Sigmoid colon (tissue), 7 donors: ENCODE measurements around the gene SRRM2. TPM values are rescaled to one million over a fixed set of nuclear protein-coding genes. Genes with fewer than 3 reads are reported as not detected.

Experiments
- DNase-seq: peaks from one replicate; pipeline ENCODE4 v3.0.0-alpha.2; 2019
- H3K27ac ChIP-seq, 4 donors: fragments of 200-600 bp; sonication (generic); one replicate each; pipeline ENCODE4 v1.5.1; 2016 to 2019; ENCODE audit warnings: mild to moderate bottlenecking in 1 of 4
- H3K27me3 ChIP-seq, 3 donors: fragments of 200-600 bp; sonication (generic); one replicate each; pipeline ENCODE4 v1.5.1; 2019; ENCODE audit warnings: mild to moderate bottlenecking in 1 of 3
- H3K36me3 ChIP-seq, 4 donors: fragments of 200-600 bp; sonication (generic); one replicate each; pipeline ENCODE4 v1.5.1; 2016 to 2019
- H3K4me1 ChIP-seq, 4 donors: fragments of 200-600 bp; sonication (generic); one replicate each; pipeline ENCODE4 v1.5.1; 2017 to 2019
- H3K4me3 ChIP-seq, 4 donors: fragments of 200-600 bp; sonication (generic); one replicate each; pipeline ENCODE4 v1.5.1; 2017 to 2019; ENCODE audit warnings: mild to moderate bottlenecking in 2 of 4, moderate library complexity in 1 of 4
- H3K9me3 ChIP-seq, 4 donors: fragments of 200-600 bp in 3 of 4; sonication (generic) in 3 of 4; one replicate each; pipeline versions ENCODE4 v1.5.1 to v1.6.1; 2013 to 2019
- CTCF ChIP-seq, 4 experiments: fragments of 450-650 bp in 3 of 4; fragments of 200-600 bp in 1 of 4; IDR thresholded peaks; one replicate each; pipeline ENCODE4 v1.5.1; 2016 to 2019; ENCODE audit warnings: antibody characterized with exemption in 4 of 4, mild to moderate bottlenecking in 3 of 4, moderate library complexity in 2 of 4
- EP300 ChIP-seq, 4 donors: sonication (generic); formaldehyde crosslinking; IDR thresholded peaks; one replicate each; pipeline ENCODE4 v1.6.1; 2017; ENCODE audit warnings: antibody characterized with exemption in 4 of 4
- POLR2A ChIP-seq, 2 donors: fragments of 450-650 bp; IDR thresholded peaks; one replicate each; pipeline ENCODE4 v1.6.1; 2016; ENCODE audit warnings: antibody characterized with exemption in 2 of 2, mild to moderate bottlenecking in 2 of 2, moderate library complexity in 2 of 2
- POLR2AphosphoS5 ChIP-seq, 4 donors: sonication (generic); formaldehyde crosslinking; IDR thresholded peaks; one replicate each; pipeline ENCODE4 v1.6.1; 2017; ENCODE audit warnings: antibody characterized with exemption in 4 of 4
- WGBS, 2 donors: extraction: QIAGEN DNeasy Blood & Tissue Kit; methylation state at CpG; one replicate each; pipeline ENCODE4 v1.1.7; 2013; 5-methylcytosine and 5-hydroxymethylcytosine counted together
- intact Hi-C: fragments of 100-400 bp; cut with DNase I; formaldehyde crosslinking; loops from one replicate; pipeline ENCODE4 v1.15.1; 2023
- polyA plus RNA-seq, 3 donors: library from polyadenylated mRNA; stranded (reverse); fragments of 200-250 nt; gene quantifications; one replicate each; pipeline ENCODE4 v1.2.3, GENCODE V29; 2013
- total RNA-seq, 4 donors: library from RNA; depleted of rRNA; stranded (reverse); fragments of >200 nt; gene quantifications; one replicate each; pipeline ENCODE4 v1.1.0, GENCODE V29; 2016
- donor health status: healthy with polysubstance abuse.
- donor health status: Bipolar disorder and iron deficiency.
- donor health status: healthy.

Gene SRRM2
- total and polyA plus RNA-seq, 7 donors, result 66.1 to 826 (median 198) TPM

DNA sequence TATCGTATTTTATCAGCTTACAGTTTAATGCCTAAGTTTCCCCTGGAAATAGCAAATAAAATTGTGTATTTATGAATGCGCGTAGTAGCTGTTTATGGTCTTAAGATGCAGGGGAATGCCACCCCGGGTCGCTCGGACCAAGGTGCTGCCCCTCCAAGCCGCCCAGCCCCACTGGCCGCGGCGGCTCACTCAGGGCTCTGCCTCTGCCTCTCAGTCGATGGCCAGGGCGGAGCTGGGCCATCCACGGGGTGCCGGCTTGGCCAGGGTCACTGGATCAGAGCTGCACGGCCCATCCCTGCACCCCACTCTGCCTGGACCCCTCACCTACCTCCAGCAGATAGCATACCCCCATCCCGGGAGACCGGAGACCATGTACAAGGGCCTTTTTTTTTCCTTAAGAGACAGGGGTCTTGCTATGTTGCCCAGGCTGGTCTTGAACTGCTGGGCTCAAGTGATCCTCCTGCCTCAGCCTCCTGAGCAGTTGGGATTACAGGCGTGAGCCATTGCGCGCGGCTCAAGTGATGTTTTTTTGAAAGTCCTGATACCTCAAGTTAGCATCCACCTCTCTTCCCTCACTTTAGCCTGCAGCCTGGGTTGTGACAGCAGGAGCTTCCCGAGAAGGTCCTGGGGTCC lies 43.4 kb upstream of the SRRM2 start:
- Histone ChIP-seq H3K27ac (no peak overlapping the region), H3K4me1 (no peaks in the 10 kb centered on the region), H3K9me3 (no peaks in the 10 kb centered on the region), H3K27me3 (no peaks in the 10 kb centered on the region), H3K36me3 (peaks cover 0 to 58% (median 22%) of the 10 kb centered on the region in 4 donors), H3K4me3 (no peak overlapping the region)
- TF ChIP-seq CTCF (IDR thresholded peaks at IDR 0.05) (no peak), POLR2AphosphoS5 (IDR thresholded peaks at IDR 0.05) (no peak), EP300 (IDR thresholded peaks at IDR 0.05) (no peak), POLR2A (IDR thresholded peaks at IDR 0.05) (no peak)
- WGBS, 2 donors, result 94 to 95% methylated on average over 22 of the region's 22 CpGs
- DNase-seq, result no peak
- intact Hi-C loops, result no loop called here

DNA sequence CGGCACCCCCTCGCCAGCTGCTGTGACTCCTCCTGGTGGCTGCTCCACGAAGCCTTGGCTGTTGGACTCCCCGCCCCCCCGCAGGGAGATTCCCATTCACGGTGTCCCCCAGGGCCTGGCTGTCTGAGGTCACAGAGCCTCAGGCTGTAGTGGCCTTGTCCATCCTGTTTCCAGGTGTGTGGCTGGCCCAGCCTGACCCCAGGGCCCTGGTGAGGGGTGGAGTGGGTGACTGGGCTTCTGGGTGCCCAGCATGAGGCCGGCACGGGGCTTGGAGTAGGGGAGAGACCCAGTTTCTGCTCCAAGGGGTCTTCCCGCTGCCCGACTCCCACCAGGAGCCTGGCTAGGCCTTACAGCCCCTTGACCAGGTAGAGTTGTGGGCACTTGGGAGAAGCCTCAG lies 42.9 kb upstream of the SRRM2 start:
- no peak for DNase-seq
- H3K4me3 ChIP-seq, result no peak overlapping the region
- H3K27ac ChIP-seq, result no peak overlapping the region
- TF ChIP-seq CTCF (IDR thresholded peaks at IDR 0.05), result no peak
- peaks cover 0 to 53% (median 22%) of the 10 kb centered on the region in 4 donors for H3K36me3 ChIP-seq
- no peaks in the 10 kb centered on the region for H3K9me3 ChIP-seq
- intact Hi-C loops, result no loop called here
- H3K27me3 ChIP-seq, result no peaks in the 10 kb centered on the region
- no peaks in the 10 kb centered on the region for H3K4me1 ChIP-seq
- 93 to 96% methylated on average over 10 of the region's 10 CpGs for WGBS, 2 donors

DNA sequence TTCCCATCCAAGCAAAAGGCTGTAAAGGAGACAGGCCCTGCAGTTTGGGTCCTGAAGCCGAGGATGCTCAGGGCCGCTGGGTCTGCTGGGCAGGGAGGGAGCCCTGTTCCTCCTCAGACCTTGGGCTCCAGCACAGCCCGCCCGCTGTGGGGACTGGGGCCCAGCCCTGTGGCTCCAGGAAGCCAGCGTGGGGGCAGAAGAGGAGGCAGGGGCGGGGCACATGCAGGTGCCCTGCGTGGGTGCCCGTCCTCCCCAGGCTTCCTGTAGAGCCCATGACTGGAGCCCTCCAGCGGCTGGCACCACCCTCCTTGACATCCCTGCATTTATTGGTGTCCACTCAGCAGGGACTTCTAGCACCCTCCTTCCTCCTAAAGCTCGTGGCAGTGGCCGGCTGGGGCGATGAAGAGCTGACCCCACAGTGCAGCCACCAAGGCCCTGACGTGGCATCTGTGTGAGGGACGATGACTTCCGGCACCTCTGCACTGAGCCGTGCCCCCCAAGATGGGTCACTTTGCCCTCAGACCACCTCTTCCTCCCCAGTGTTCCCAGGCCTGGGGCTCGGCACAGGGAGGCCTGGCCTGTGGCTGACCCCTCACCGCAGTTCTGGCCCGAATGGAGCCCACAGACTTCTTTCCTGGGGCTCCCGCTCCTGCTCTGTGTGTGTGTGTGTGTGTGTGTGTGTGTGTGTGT lies 42.3 kb upstream of the SRRM2 start:
- intact Hi-C loops, result no loop called here
- peaks cover 0 to 47% (median 19%) of the 10 kb centered on the region in 4 donors for H3K36me3 ChIP-seq
- DNase-seq, result no peak
- no peak overlapping the region for H3K4me3 ChIP-seq
- no peak for TF ChIP-seq POLR2A (IDR thresholded peaks at IDR 0.05)
- no peak for TF ChIP-seq CTCF (IDR thresholded peaks at IDR 0.05)
- TF ChIP-seq POLR2AphosphoS5 (IDR thresholded peaks at IDR 0.05), result no peak
- no peak for TF ChIP-seq EP300 (IDR thresholded peaks at IDR 0.05)
- no peaks in the 10 kb centered on the region for H3K9me3 ChIP-seq
- no peaks in the 10 kb centered on the region for H3K27me3 ChIP-seq
- peaks cover 0 to 1% (median 0%) of the 10 kb centered on the region in 4 donors for H3K4me1 ChIP-seq
- no peak overlapping the region for H3K27ac ChIP-seq
- 80 to 83% methylated on average over 20 of the region's 20 CpGs for WGBS, 2 donors

GRCh38 chr16:2710711-2711231 lies 41.7 kb upstream of the SRRM2 start:
- WGBS, 2 donors, result 61 to 79% methylated on average over 11 of the region's 11 CpGs
- TF ChIP-seq CTCF (IDR thresholded peaks at IDR 0.05) (no peak), POLR2A (IDR thresholded peaks at IDR 0.05) (no peak), EP300 (IDR thresholded peaks at IDR 0.05) (no peak), POLR2AphosphoS5 (IDR thresholded peaks at IDR 0.05) (no peak)
- DNase-seq, result no peak
- H3K4me3 ChIP-seq, result no peak overlapping the region
- H3K27me3 ChIP-seq, result peaks cover 0 to 6% (median 5%) of the 10 kb centered on the region in 3 donors
- H3K4me1 ChIP-seq, result peaks cover 0 to 7% (median 4%) of the 10 kb centered on the region in 4 donors
- H3K27ac ChIP-seq, result no peak overlapping the region
- H3K36me3 ChIP-seq, result peaks cover 0 to 41% (median 15%) of the 10 kb centered on the region in 4 donors
- intact Hi-C loops, result no loop called here
- H3K9me3 ChIP-seq, result no peaks in the 10 kb centered on the region
